ENCODE data around the gene OFD1. TPM values are rescaled to one million over a fixed set of nuclear protein-coding genes. Genes with fewer than 3 reads are reported as not detected.
A peak's percentile ranks its signal among the peaks of the same experiment; 100 is the strongest.

Gene OFD1
- total RNA-seq, 2 donors from 2014 or later, result 23.6 to 36.2 TPM

- intact Hi-C loops (cut with DNase I), result no loop called here
- 85% methylated on average over 6 of the region's 6 CpGs for WGBS
- no peak for TF ChIP-seq POLR2AphosphoS5 (IDR thresholded peaks at IDR 0.05)
- TF ChIP-seq, protein P1, sequence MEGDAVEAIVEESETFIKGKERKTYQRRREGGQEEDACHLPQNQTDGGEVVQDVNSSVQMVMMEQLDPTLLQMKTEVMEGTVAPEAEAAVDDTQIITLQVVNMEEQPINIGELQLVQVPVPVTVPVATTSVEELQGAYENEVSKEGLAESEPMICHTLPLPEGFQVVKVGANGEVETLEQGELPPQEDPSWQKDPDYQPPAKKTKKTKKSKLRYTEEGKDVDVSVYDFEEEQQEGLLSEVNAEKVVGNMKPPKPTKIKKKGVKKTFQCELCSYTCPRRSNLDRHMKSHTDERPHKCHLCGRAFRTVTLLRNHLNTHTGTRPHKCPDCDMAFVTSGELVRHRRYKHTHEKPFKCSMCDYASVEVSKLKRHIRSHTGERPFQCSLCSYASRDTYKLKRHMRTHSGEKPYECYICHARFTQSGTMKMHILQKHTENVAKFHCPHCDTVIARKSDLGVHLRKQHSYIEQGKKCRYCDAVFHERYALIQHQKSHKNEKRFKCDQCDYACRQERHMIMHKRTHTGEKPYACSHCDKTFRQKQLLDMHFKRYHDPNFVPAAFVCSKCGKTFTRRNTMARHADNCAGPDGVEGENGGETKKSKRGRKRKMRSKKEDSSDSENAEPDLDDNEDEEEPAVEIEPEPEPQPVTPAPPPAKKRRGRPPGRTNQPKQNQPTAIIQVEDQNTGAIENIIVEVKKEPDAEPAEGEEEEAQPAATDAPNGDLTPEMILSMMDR (IDR thresholded peaks at IDR 0.05), result no peak
- TF ChIP-seq POLR2A (IDR thresholded peaks at IDR 0.05), result no peak
Measured at GRCh38 chrX:13741695-13742094, 7.1 kb downstream of the OFD1 start.

GRCh38 chrX:13742397-13743176 is 8.0 kb downstream of the OFD1 start:
- intact Hi-C loops (cut with DNase I), result no loop called here
- H3K9me3 ChIP-seq, result no peaks in the 10 kb centered on the region
- no peaks in the 10 kb centered on the region for H3K36me3 ChIP-seq
- H3K27me3 ChIP-seq (replicated peaks; ENCODE audit: insufficient read depth), result no peaks in the 10 kb centered on the region
- WGBS, result 78% methylated on average over 13 of the region's 13 CpGs
- no peak overlapping the region for H3K27ac ChIP-seq
- no peaks in the 10 kb centered on the region for H3K4me1 ChIP-seq (replicated peaks)
- TF ChIP-seq POLR2AphosphoS5 (IDR thresholded peaks at IDR 0.05) (peak; percentile 44), POLR2A (IDR thresholded peaks at IDR 0.05) (no peak)
- TF ChIP-seq, protein P1 (IDR thresholded peaks at IDR 0.05), result no peak
- no peak overlapping the region for H3K4me3 ChIP-seq
- no peak for DNase-seq (ENCODE audit: low spot score)

More at GRCh38 chrX:13741695-13742094, 7.1 kb downstream of the OFD1 start:
- H3K27ac ChIP-seq, result no peak overlapping the region
- DNase-seq (ENCODE audit: low spot score), result no peak
- no peaks in the 10 kb centered on the region for H3K36me3 ChIP-seq
- no peak overlapping the region for H3K4me3 ChIP-seq
- no peaks in the 10 kb centered on the region for H3K9me3 ChIP-seq
- H3K4me1 ChIP-seq (replicated peaks), result no peaks in the 10 kb centered on the region
- no peaks in the 10 kb centered on the region for H3K27me3 ChIP-seq (replicated peaks; ENCODE audit: insufficient read depth)

- DNase-seq (ENCODE audit: low spot score), result peak; percentile 54
- intact Hi-C loops (cut with DNase I), result loop anchor here (5.0 kb wide), 1 partner anchor 91 kb away; no protein-coding TSS in a partner anchor
- H3K4me3 ChIP-seq, result no peak overlapping the region
- H3K9me3 ChIP-seq, result no peaks in the 10 kb centered on the region
- H3K36me3 ChIP-seq, result no peaks in the 10 kb centered on the region
- TF ChIP-seq POLR2AphosphoS5 (IDR thresholded peaks at IDR 0.05) (peak; percentile 34), POLR2A (IDR thresholded peaks at IDR 0.05) (no peak)
- TF ChIP-seq, protein P1 (IDR thresholded peaks at IDR 0.05), result peak in 3 of 4 experiments; percentile 42 to 50 (median 47)
- H3K4me1 ChIP-seq (replicated peaks), result no peaks in the 10 kb centered on the region
- H3K27ac ChIP-seq, result no peak overlapping the region
- no peaks in the 10 kb centered on the region for H3K27me3 ChIP-seq (replicated peaks; ENCODE audit: insufficient read depth)
- 23% methylated on average over 2 of the region's 2 CpGs for WGBS
Measured at GRCh38 chrX:13747836-13748235, 13.3 kb downstream of the OFD1 start.

DNA sequence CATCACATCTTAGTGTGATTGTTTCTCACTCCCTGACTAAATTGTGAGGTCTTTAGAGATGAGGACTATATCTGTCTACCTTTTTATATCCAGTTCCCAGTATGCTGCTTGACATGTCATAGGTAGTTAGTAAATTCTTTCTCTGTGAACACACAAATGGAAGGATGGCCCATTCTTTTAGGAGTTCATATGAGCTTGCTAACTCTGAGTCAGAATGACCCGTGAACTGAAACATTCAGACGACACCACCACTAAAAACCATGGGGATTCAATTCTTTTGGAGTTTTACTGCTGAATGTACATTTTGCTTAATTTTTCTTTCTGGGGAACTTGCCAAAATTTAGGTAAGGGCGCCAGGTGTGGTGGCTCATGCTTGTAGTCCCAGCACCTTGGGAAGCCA is 13.9 kb downstream of the OFD1 start:
- H3K9me3 ChIP-seq, result no peaks in the 10 kb centered on the region
- H3K27me3 ChIP-seq (replicated peaks; ENCODE audit: insufficient read depth), result no peaks in the 10 kb centered on the region
- DNase-seq (ENCODE audit: low spot score), result no peak
- WGBS, result 91% methylated on average over 3 of the region's 3 CpGs
- no peaks in the 10 kb centered on the region for H3K4me1 ChIP-seq (replicated peaks)
- H3K4me3 ChIP-seq, result no peak overlapping the region
- TF ChIP-seq POLR2A (IDR thresholded peaks at IDR 0.05), result no peak
- no peak for TF ChIP-seq POLR2AphosphoS5 (IDR thresholded peaks at IDR 0.05)
- TF ChIP-seq, protein P1 (IDR thresholded peaks at IDR 0.05), result no peak
- intact Hi-C loops (cut with DNase I), result loop anchor here (5.0 kb wide), 1 partner anchor 91 kb away; no protein-coding TSS in a partner anchor
- no peak overlapping the region for H3K27ac ChIP-seq
- H3K36me3 ChIP-seq, result no peaks in the 10 kb centered on the region

GRCh38 chrX:13750204-13750603 is 15.7 kb downstream of the OFD1 start:
- intact Hi-C loops (cut with DNase I), result loop anchor here (5.0 kb wide), 1 partner anchor 282 kb away; no protein-coding TSS in a partner anchor

More at GRCh38 chrX:13750204-13750603, 15.7 kb downstream of the OFD1 start:
- peak; percentile 39 for DNase-seq (ENCODE audit: low spot score)
- Histone ChIP-seq H3K27me3 (replicated peaks; ENCODE audit: insufficient read depth) (no peaks in the 10 kb centered on the region), H3K27ac (peak overlapping the region in 1 of 2 donors; percentile 48), H3K9me3 (no peaks in the 10 kb centered on the region), H3K4me1 (replicated peaks) (no peaks in the 10 kb centered on the region), H3K36me3 (no peaks in the 10 kb centered on the region), H3K4me3 (no peak overlapping the region)
- TF ChIP-seq, protein P1 (IDR thresholded peaks at IDR 0.05), result peak; percentile 19 to 72 (median 48)
- no peak for TF ChIP-seq POLR2A (IDR thresholded peaks at IDR 0.05)
- peak; percentile 30 for TF ChIP-seq POLR2AphosphoS5 (IDR thresholded peaks at IDR 0.05)

Data from prostate gland (tissue), 2 donors.